ENCODE measurements around the gene KIRREL3. TPM values are rescaled to one million over a fixed set of nuclear protein-coding genes. Genes with fewer than 3 reads are reported as not detected.

Gene KIRREL3
- total and polyA plus RNA-seq, 2 of the 8 experiments (the other 6 are each of a cell fraction or from before 2014, with no cell fraction given): 0.29 to 0.32 TPM

DNA sequence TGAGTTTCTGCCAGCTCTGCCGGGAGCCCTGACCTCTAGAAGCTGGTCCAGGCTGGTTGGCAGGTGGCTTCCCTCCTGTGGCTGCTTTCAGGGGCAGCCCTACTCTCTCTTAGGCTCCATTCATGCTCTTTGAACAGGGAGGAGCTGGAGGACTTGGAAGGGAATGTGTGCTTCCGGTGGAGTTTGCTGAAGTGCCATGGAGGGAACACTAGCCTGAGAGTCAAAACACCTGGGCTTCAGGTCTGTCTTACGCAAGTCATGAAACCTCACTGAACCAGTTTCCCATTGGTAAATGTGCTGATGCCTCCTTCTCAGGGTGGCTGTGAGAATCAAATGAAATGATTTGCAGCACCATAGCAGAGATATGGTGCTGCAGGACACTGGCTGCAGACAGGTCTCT is 224.5 kb downstream of the KIRREL3 start:
- Histone ChIP-seq H3K56ac (replicated peaks; ENCODE audit: insufficient read length, low read depth, low read length) (no peak overlapping the region), H2AK5ac (ENCODE audit: low read depth, low read length) (no peak overlapping the region), H3K23me2 (ENCODE audit: low read depth, low read length) (no peaks in the 10 kb centered on the region), H3K14ac (ENCODE audit: insufficient read length) (no peak overlapping the region), H2BK12ac (ENCODE audit: low read depth, low read length) (no peak overlapping the region), H3K79me2 (ENCODE audit: control insufficient read depth in 1 of 2, insufficient read depth in 2 of 2, low read length in 2 of 2) (no peaks in the 10 kb centered on the region), H4K5ac (ENCODE audit: insufficient read length, low read depth, low read length) (no peak overlapping the region), H3K23ac (ENCODE audit: insufficient read length) (no peak overlapping the region), H3K4me2 (ENCODE audit: insufficient read depth in 1 of 2, low read depth in 2 of 2, low read length in 2 of 2) (no peak overlapping the region), H4K91ac (replicated peaks; ENCODE audit: insufficient read length, low read length) (no peak overlapping the region), H3K18ac (ENCODE audit: extremely low read depth, low read length) (no peak overlapping the region), H3K4me3 (ENCODE audit: extremely low read depth in 1 of 4, insufficient read depth in 2 of 4, low read depth in 3 of 4, low read length in 4 of 4) (no peak overlapping the region), H3K27me3 (replicated peaks in 1 of 4; ENCODE audit: control insufficient read depth in 3 of 4, extremely low read depth in 1 of 4, insufficient read depth in 3 of 4, low read length in 3 of 4) (no peaks in the 10 kb centered on the region), H2BK120ac (replicated peaks; ENCODE audit: low read depth, low read length) (no peak overlapping the region), H3K9ac (replicated peaks in 1 of 4; ENCODE audit: extremely low read depth in 1 of 4, low read depth in 3 of 4, low read length in 3 of 4) (no peak overlapping the region), H2BK5ac (ENCODE audit: low read depth, low read length) (no peak overlapping the region), H3K4ac (replicated peaks; ENCODE audit: insufficient read length, low read depth, low read length) (no peak overlapping the region), H4K20me1 (replicated peaks in 1 of 2; ENCODE audit: control insufficient read depth in 1 of 2, insufficient read depth in 2 of 2, low read length in 2 of 2) (no peaks in the 10 kb centered on the region), H3K27ac (ENCODE audit: low read depth, low read length) (no peak overlapping the region), H3K36me3 (ENCODE audit: control insufficient read depth in 2 of 4, insufficient read depth in 4 of 4, low read length in 3 of 4) (no peaks in the 10 kb centered on the region), H2BK20ac (ENCODE audit: low read length) (no peak overlapping the region), H3K9me3 (ENCODE audit: insufficient read depth in 2 of 2, low read depth in 1 of 2, low read length in 1 of 2) (no peaks in the 10 kb centered on the region), H2BK15ac (ENCODE audit: low read length) (no peak overlapping the region), H2AFZ (ENCODE audit: low read length) (no peak overlapping the region), H3K4me1 (replicated peaks in 1 of 4; ENCODE audit: control insufficient read depth in 3 of 4, insufficient read depth in 4 of 4, low read length in 3 of 4) (peaks cover 0 to 5% (median 2%) of the 10 kb centered on the region in 4 experiments; a peak in 2 of 7 replicates), H3K79me1 (ENCODE audit: low read depth, low read length) (no peaks in the 10 kb centered on the region), H4K8ac (ENCODE audit: extremely low read depth, insufficient read depth, low read length) (no peak overlapping the region)
- FAIRE-seq (no peak), DNase-seq (ENCODE audit: low read depth in 1 of 2, low spot score in 2 of 2) (no peak)
- ChIA-PET POLR2A (ENCODE audit: partially characterized antibody) (interaction anchor here (1.3 kb wide), 1 partner anchor 11 kb away, joined by 3 read pairs; no protein-coding TSS in a partner anchor), CTCF (ENCODE audit: partially characterized antibody) (interaction anchor here (1.3 to 2.9 kb wide), 4 partner anchors 11 to 168 kb away, joined by 4 to 15 read pairs (median 6); no protein-coding TSS in a partner anchor)
- no peak for TF ChIP-seq RFX5 (IDR thresholded peaks at IDR 0.05; ENCODE audit: borderline replicate concordance, low read depth, low read length)
- 91% methylated on average over 3 of the region's 3 CpGs; no CpG with 5 or more reads in 1 of the 2 experiments for WGBS, 2 experiments (ENCODE audit: extremely low coverage in 1 of 2, insufficient coverage in 1 of 2, insufficient read length in 1 of 2, insufficient replicate concordance in 2 of 2, low coverage in 1 of 2, low lambda C conversion rate in 2 of 2, missing lambda C conversion rate in 1 of 2)

All from H1 (cell line).